ENCODE results near the gene MRTFA.

DNA sequence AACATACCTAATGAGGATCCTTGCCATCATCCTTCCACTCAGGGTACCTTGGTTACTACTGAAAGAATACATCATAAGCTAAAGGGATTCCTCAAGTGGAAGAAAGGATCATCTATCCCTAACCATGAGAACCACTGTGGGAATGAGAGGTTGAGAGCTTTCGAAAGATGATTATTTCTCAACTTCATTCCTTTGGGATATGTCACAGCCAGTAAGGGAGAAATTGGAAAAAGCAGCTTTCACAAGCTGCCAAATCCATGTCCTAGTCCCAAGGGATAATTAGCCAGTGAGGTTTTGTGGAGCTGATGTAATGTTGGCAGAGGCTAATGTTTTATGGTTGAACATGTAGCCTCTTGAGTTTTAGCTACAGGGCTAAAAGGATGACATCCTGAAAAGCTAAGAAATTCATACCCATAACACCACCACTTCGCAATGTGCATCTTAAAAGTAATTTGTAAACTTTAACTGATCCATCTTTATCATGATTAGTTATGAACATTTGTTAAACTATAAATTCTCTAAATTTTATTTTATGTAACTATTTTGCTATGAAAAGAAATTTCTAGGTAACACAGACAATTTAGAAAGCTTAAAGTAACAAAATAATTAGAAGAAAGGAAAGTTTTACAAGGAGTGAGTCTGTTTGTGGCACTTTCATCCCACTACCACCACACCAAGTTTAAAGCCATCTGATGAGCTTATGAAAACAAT lies 123.9 kb downstream of the MRTFA start:
- TF ChIP-seq POLR2AphosphoS5 (IDR thresholded peaks at IDR 0.05) (peak; percentile 68 to 92 (median 83)), POLR2A (IDR thresholded peaks at IDR 0.05) (no peak), EP300 (IDR thresholded peaks at IDR 0.05) (no peak)
